ENCODE data around the gene GSN.

Gene GSN

GRCh38 chr9:121226175-121226574, 41.8 kb upstream of the GSN start:
- Histone ChIP-seq H3K27me3 (ENCODE audit: control insufficient read depth, low read length) (no peaks in the 10 kb centered on the region), H3K79me2 (ENCODE audit: control insufficient read depth, low read length) (no peaks in the 10 kb centered on the region), H3K9me3 (ENCODE audit: control insufficient read depth, insufficient read depth, low read length) (no peaks in the 10 kb centered on the region), H3F3A (ENCODE audit: control insufficient read depth, insufficient read depth) (no peaks in the 10 kb centered on the region), H3K9me2 (replicated peaks; ENCODE audit: control insufficient read depth, low read length) (no peaks in the 10 kb centered on the region), H3K4me1 (ENCODE audit: control insufficient read depth, low read length) (no peaks in the 10 kb centered on the region), H4K20me1 (ENCODE audit: control insufficient read depth, insufficient read depth, low read depth, low read length) (no peaks in the 10 kb centered on the region), H3K27ac (ENCODE audit: low read depth, low read length) (no peak overlapping the region), H3K4me3 (ENCODE audit: low read length) (no peak overlapping the region), H3K36me3 (ENCODE audit: control insufficient read depth, low read length) (no peaks in the 10 kb centered on the region; the same call in 1 of the 2 replicates), H3K4me2 (ENCODE audit: low read length) (no peak overlapping the region)
- TF ChIP-seq, protein P1, sequence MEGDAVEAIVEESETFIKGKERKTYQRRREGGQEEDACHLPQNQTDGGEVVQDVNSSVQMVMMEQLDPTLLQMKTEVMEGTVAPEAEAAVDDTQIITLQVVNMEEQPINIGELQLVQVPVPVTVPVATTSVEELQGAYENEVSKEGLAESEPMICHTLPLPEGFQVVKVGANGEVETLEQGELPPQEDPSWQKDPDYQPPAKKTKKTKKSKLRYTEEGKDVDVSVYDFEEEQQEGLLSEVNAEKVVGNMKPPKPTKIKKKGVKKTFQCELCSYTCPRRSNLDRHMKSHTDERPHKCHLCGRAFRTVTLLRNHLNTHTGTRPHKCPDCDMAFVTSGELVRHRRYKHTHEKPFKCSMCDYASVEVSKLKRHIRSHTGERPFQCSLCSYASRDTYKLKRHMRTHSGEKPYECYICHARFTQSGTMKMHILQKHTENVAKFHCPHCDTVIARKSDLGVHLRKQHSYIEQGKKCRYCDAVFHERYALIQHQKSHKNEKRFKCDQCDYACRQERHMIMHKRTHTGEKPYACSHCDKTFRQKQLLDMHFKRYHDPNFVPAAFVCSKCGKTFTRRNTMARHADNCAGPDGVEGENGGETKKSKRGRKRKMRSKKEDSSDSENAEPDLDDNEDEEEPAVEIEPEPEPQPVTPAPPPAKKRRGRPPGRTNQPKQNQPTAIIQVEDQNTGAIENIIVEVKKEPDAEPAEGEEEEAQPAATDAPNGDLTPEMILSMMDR (IDR thresholded peaks at IDR 0.05; ENCODE audit: low read depth, low read length, poor library complexity, severe bottlenecking) = no peak
- TF ChIP-seq EZH2phosphoT487 (IDR thresholded peaks at IDR 0.05; ENCODE audit: borderline replicate concordance, low read length) = no peak

DNA sequence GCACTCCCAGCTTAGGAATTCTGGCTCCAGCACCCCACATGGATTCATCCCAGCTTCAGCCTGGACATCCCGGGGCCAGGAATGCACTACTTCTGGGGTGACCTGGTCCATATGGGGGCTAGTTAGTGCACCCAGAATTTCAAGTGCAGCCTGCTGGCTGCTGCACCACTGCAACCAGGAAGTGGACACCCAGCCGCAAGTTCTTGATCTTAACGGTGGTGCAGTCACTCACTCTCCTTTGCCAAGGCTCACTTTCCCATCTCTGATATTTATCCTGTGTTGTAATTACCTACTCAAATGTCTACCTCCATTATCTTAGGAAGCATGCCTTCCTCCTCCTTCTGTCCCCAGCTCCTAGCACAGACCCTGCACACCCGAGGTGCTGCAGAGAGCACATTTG, 40.1 kb upstream of the GSN start:
- Histone ChIP-seq H3F3A (ENCODE audit: control insufficient read depth, insufficient read depth) (no peaks in the 10 kb centered on the region), H3K36me3 (ENCODE audit: control insufficient read depth, low read length) (no peaks in the 10 kb centered on the region; the same call in 1 of the 2 replicates), H3K27ac (ENCODE audit: low read depth, low read length) (no peak overlapping the region), H3K9me3 (ENCODE audit: control insufficient read depth, insufficient read depth, low read length) (no peaks in the 10 kb centered on the region), H3K27me3 (ENCODE audit: control insufficient read depth, low read length) (no peaks in the 10 kb centered on the region), H4K20me1 (ENCODE audit: control insufficient read depth, insufficient read depth, low read depth, low read length) (no peaks in the 10 kb centered on the region), H3K4me3 (ENCODE audit: low read length) (no peak overlapping the region), H3K9me2 (replicated peaks; ENCODE audit: control insufficient read depth, low read length) (no peaks in the 10 kb centered on the region), H3K79me2 (ENCODE audit: control insufficient read depth, low read length) (no peaks in the 10 kb centered on the region), H3K4me1 (ENCODE audit: control insufficient read depth, low read length) (no peaks in the 10 kb centered on the region), H3K4me2 (ENCODE audit: low read length) (no peak overlapping the region)
- TF ChIP-seq EZH2phosphoT487 (IDR thresholded peaks at IDR 0.05; ENCODE audit: borderline replicate concordance, low read length) = no peak
- TF ChIP-seq, protein P1 (IDR thresholded peaks at IDR 0.05; ENCODE audit: low read depth, low read length, poor library complexity, severe bottlenecking) = no peak

GRCh38 chr9:121230256-121230655, 37.7 kb upstream of the GSN start:
- H3K27ac ChIP-seq (ENCODE audit: low read depth, low read length) = no peak overlapping the region
- no peaks in the 10 kb centered on the region for H3K9me3 ChIP-seq (ENCODE audit: control insufficient read depth, insufficient read depth, low read length)
- no peak overlapping the region for H3K4me2 ChIP-seq (ENCODE audit: low read length)
- no peak for TF ChIP-seq EZH2phosphoT487 (IDR thresholded peaks at IDR 0.05; ENCODE audit: borderline replicate concordance, low read length)
- TF ChIP-seq, protein P1 (IDR thresholded peaks at IDR 0.05; ENCODE audit: low read depth, low read length, poor library complexity, severe bottlenecking) = no peak
- no peak overlapping the region for H3K4me3 ChIP-seq (ENCODE audit: low read length)
- no peaks in the 10 kb centered on the region for H3K9me2 ChIP-seq (replicated peaks; ENCODE audit: control insufficient read depth, low read length)
- no peaks in the 10 kb centered on the region for H4K20me1 ChIP-seq (ENCODE audit: control insufficient read depth, insufficient read depth, low read depth, low read length)
- no peaks in the 10 kb centered on the region for H3K4me1 ChIP-seq (ENCODE audit: control insufficient read depth, low read length)
- no peaks in the 10 kb centered on the region; the same call in 1 of the 2 replicates for H3K36me3 ChIP-seq (ENCODE audit: control insufficient read depth, low read length)
- no peaks in the 10 kb centered on the region for H3K79me2 ChIP-seq (ENCODE audit: control insufficient read depth, low read length)
- no peaks in the 10 kb centered on the region for H3K27me3 ChIP-seq (ENCODE audit: control insufficient read depth, low read length)
- no peaks in the 10 kb centered on the region for H3F3A ChIP-seq (ENCODE audit: control insufficient read depth, insufficient read depth)
